IPS-18a (cell line): ENCODE results near the gene RNF19B.

ENCODE experiments used
- H3K27ac ChIP-seq: one replicate; pipeline ENCODE4 v1.5.1; 2013; ENCODE audit warnings: low read length
- H3K27me3 ChIP-seq: one replicate; pipeline ENCODE4 v1.6.1; 2013; ENCODE audit warnings: mild to moderate bottlenecking, low read length; ENCODE audit not compliant: control insufficient read depth, insufficient read depth
- H3K36me3 ChIP-seq: one replicate; pipeline ENCODE4 v1.6.1; 2013; ENCODE audit warnings: low read depth, low read length; ENCODE audit not compliant: control insufficient read depth
- H3K4me1 ChIP-seq: one replicate; pipeline ENCODE4 v1.6.1; 2013; ENCODE audit warnings: low read depth, low read length; ENCODE audit not compliant: control insufficient read depth
- H3K4me3 ChIP-seq: one replicate; pipeline ENCODE4 v1.5.1; 2013; ENCODE audit warnings: low read length
- H3K9ac ChIP-seq: one replicate; pipeline ENCODE4 v1.6.1; 2013; ENCODE audit warnings: mild to moderate bottlenecking, low read length, moderate library complexity
- H3K9me3 ChIP-seq: one replicate; pipeline ENCODE4 v1.6.1; 2013; ENCODE audit warnings: low read depth, low read length; ENCODE audit not compliant: control insufficient read depth

The RNF19B gene

DNA sequence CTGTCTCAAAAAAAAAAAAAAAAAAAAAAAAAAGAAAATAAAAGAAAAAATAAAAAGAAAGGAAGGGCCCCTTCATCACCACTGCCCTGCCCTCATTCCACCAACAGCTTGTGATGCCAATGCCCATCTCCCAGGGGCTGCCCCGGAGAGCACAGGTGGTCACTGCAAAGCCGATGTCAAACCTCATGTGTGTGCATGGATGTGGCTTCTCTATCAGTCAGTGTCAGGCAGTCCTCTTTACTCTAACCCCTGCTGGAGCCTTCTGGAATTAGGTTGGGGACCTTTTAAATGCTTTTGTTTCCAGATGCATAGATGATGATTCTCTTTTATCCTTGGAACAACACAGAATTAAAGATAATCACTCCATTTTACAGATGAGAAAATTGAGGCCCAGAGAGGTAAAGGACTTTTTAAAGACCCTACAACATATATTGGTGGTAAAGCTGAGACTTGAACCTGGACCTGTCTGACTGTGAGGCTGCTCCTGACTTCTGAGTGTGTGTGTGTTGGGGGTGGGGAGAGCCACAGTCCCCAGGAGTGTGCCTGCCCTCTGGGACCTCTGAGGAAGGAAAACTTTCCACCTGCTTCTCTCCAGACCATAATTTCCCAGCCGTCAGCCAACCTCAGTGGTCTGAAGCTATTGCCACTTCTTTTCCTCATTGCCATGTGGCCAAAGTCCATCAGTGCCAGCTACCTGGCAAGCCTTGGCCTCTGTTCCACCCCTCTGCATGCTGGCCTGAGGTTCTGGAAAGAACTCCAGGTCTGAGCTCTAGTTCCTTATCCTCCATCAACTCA, 60.4 kb downstream of the RNF19B start:
- H3K9me3 ChIP-seq, result no peaks in the 10 kb centered on the region
- no peaks in the 10 kb centered on the region for H3K4me1 ChIP-seq
- no peak overlapping the region for H3K27ac ChIP-seq
- H3K27me3 ChIP-seq, result peaks cover 36% of the 10 kb centered on the region
- no peak overlapping the region for H3K9ac ChIP-seq
- H3K4me3 ChIP-seq, result no peak overlapping the region
- no peaks in the 10 kb centered on the region for H3K36me3 ChIP-seq

DNA sequence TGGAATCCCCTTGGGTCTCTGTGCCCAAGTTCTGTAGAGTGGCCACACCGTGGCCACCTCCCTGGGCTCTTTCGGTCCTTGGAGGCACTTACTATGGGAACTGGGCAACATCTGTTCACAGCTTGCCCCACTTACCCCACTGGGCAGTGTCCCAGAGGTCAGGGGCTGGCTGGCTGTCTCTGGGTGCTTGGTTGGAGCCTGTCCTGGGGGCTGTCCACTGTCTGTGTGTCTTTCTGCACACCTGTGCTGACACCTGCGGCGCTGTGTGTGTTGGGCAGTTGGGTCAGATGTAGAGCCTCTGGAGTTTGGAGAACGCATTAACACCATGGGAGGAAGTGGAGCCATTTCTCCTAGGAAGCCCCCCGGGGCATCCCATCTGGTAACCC, 62.1 kb downstream of the RNF19B start:
- no peaks in the 10 kb centered on the region for H3K36me3 ChIP-seq
- no peaks in the 10 kb centered on the region for H3K9me3 ChIP-seq
- no peaks in the 10 kb centered on the region for H3K4me1 ChIP-seq
- peaks cover 44% of the 10 kb centered on the region for H3K27me3 ChIP-seq
- H3K27ac ChIP-seq, result no peak overlapping the region
- no peak overlapping the region for H3K9ac ChIP-seq
- no peak overlapping the region for H3K4me3 ChIP-seq

- Histone ChIP-seq H3K4me3 (peak overlapping the region; percentile 47), H3K27ac (no peak overlapping the region), H3K4me1 (no peaks in the 10 kb centered on the region), H3K36me3 (no peaks in the 10 kb centered on the region), H3K9me3 (no peaks in the 10 kb centered on the region), H3K27me3 (peaks cover 44% of the 10 kb centered on the region), H3K9ac (no peak overlapping the region)
Observed at GRCh38 chr1:32901823-32902534, 62.6 kb downstream of the RNF19B start.

DNA sequence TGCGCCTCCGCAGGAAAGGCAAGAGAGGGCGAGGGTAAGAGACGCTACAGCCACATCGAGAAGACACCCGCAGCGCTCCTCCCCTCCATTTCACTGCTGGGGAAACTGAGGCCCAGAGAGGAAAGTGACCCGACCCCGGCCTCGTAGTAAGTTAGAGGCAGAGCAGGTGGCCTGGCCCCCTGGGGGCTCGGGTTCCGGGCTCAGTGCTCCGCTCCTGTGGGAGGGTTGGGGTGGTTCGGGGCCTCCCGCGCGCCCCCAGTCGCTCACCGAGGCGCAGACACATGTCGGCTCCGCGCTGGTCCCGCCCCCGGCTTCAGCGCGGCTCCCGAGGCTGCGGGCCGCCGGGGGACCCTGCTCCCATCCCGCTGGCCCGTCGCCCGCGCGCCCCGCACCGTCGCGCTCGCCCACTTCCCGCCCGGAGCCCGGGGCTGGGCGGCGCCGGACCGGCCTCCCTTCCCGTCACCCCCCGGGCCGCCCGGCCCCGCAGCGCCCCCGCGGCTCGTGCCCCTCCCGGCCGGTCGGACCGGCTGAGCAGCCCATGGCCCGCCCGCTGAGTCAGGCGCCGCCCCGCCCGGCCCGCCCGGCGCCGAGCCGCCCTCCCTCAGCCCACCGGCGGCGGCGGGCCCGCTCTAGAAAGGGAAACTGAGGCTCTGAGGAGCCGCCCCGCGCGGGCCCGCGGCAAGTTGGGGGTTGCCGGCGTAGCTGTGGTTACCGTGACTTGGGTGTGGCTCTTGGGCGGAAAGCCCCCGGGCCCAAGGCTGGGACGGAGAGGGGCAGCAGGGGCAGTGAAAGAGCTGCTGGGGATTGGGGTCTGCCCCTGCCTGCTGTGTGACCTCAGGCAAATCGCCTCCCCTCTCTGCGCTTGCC, 63.4 kb downstream of the RNF19B start, which contains the start of gene TMEM54:
Gene TMEM54, minus strand, starts transcription at position 434 of the 867 bp plus-strand sequence. Its CDS starts 151 bp downstream, at position 283.
- H3K9ac ChIP-seq, result no peak within 1 kb of the TSS

GRCh38 chr1:32900371-32900955, 64.1 kb downstream of the RNF19B start:
- H3K9me3 ChIP-seq, result no peaks in the 10 kb centered on the region
- peaks cover 44% of the 10 kb centered on the region for H3K27me3 ChIP-seq
- H3K9ac ChIP-seq, result no peak overlapping the region
- no peaks in the 10 kb centered on the region for H3K36me3 ChIP-seq
- peak overlapping the region; percentile 50 for H3K4me3 ChIP-seq
- no peaks in the 10 kb centered on the region for H3K4me1 ChIP-seq
- no peak overlapping the region for H3K27ac ChIP-seq

More for the DNA sequence above, 63.4 kb downstream of the RNF19B start, which contains the start of gene TMEM54:
- H3K4me3 ChIP-seq, result peak within 1 kb of the TSS; percentile 50
- H3K36me3 ChIP-seq, result no peaks in the 10 kb centered on the region
- H3K9me3 ChIP-seq, result no peaks in the 10 kb centered on the region
- no peak within 1 kb of the TSS for H3K27ac ChIP-seq
- no peaks in the 10 kb centered on the region for H3K4me1 ChIP-seq
- peaks cover 44% of the 10 kb centered on the region for H3K27me3 ChIP-seq

GRCh38 chr1:32899586-32900296, 64.9 kb downstream of the RNF19B start:
- no peaks in the 10 kb centered on the region for H3K9me3 ChIP-seq
- H3K9ac ChIP-seq, result no peak overlapping the region
- no peak overlapping the region for H3K27ac ChIP-seq
- no peak overlapping the region for H3K4me3 ChIP-seq
- H3K27me3 ChIP-seq, result peaks cover 44% of the 10 kb centered on the region
- H3K36me3 ChIP-seq, result no peaks in the 10 kb centered on the region
- H3K4me1 ChIP-seq, result no peaks in the 10 kb centered on the region

- peaks cover 44% of the 10 kb centered on the region for H3K27me3 ChIP-seq
- no peak overlapping the region for H3K9ac ChIP-seq
- no peak overlapping the region for H3K27ac ChIP-seq
Observed at GRCh38 chr1:32898958-32899357, 65.7 kb downstream of the RNF19B start.

GRCh38 chr1:32898056-32898455, 66.6 kb downstream of the RNF19B start:
- Histone ChIP-seq H3K9ac (no peak overlapping the region), H3K27me3 (peaks cover 44% of the 10 kb centered on the region), H3K27ac (no peak overlapping the region), H3K4me1 (peaks cover 4% of the 10 kb centered on the region), H3K4me3 (no peak overlapping the region), H3K36me3 (no peaks in the 10 kb centered on the region), H3K9me3 (no peaks in the 10 kb centered on the region)

More at GRCh38 chr1:32898958-32899357, 65.7 kb downstream of the RNF19B start:
- peaks cover 2% of the 10 kb centered on the region for H3K4me1 ChIP-seq
- H3K4me3 ChIP-seq, result no peak overlapping the region
- H3K36me3 ChIP-seq, result no peaks in the 10 kb centered on the region
- H3K9me3 ChIP-seq, result no peaks in the 10 kb centered on the region

DNA sequence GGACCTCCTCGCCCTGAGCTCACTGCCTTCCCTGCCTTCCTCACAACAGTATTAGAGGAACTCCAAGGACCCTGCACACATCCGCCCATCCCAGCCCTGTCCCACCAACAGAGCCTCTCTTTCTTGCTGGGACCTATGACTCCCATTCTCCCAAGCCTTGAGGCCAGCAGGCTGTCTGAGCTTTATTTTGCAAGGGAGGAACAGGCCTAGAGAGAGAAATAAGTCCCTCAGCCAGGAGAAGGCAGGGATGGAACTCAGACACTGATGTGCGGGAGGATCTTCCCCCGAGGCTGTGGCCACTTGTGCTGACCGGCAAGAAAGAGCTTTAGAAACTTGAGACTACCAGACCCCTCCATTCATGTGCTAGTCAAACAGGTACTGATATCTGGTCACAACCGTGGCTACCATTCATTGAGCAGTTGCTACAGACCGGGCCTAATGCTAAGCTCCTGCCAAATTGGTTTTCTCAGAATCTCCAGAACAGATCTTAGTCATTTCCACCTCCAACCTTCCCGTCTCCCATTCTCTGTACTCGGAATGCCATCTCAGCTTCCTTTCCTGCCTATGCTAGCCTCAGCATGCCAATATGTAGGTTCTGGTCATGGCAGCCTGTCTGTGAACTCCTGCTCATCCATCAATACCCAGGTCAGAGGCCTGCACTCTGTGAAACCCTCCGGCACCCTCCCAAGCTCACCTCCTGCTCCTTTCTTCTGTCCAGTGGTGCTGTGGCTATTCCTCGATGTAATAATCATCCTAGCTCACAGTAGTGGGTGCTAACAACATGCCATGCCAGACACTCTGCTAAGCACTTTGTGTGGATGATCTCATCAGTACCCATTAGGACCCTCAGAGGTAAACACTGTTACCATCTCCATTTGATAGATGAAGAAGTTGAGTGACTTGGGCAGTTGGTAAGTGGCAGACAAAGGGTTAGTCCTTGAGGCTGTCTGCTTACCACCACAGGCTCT, 67.2 kb downstream of the RNF19B start:
- Histone ChIP-seq H3K9ac (no peak overlapping the region), H3K36me3 (no peaks in the 10 kb centered on the region), H3K4me3 (no peak overlapping the region), H3K9me3 (no peaks in the 10 kb centered on the region), H3K27ac (no peak overlapping the region), H3K27me3 (peaks cover 43% of the 10 kb centered on the region), H3K4me1 (peaks cover 4% of the 10 kb centered on the region)

DNA sequence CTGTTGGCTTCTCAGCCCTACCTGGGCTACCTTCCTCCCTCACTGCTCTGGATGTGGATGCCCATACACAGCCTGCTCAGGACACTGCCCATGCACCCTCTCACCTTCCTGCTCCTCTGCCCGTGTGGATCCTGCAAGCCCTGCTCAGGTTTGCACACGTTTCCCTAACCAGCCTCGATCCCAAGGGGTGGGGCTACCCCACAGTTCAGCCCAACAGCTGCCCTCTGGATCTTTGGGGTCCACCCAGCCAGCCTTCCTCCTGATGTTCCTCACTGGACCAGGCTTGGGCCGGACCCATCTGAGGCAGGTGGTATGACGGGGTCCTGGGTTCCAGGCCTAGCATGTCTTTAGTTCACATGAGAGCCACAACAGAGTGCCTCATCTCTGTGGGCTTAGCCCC, 68.2 kb downstream of the RNF19B start:
- Histone ChIP-seq H3K27ac (no peak overlapping the region), H3K36me3 (no peaks in the 10 kb centered on the region), H3K4me3 (no peak overlapping the region), H3K9ac (no peak overlapping the region), H3K9me3 (no peaks in the 10 kb centered on the region), H3K4me1 (peaks cover 4% of the 10 kb centered on the region), H3K27me3 (peaks cover 43% of the 10 kb centered on the region)
